ENCODE results near the gene DNAJB6. TPM values are rescaled to one million over a fixed set of nuclear protein-coding genes. Genes with fewer than 3 reads are reported as not detected.

The DNAJB6 gene
- total RNA-seq, 1 donor from 2014 or later: 97.2 TPM

DNA sequence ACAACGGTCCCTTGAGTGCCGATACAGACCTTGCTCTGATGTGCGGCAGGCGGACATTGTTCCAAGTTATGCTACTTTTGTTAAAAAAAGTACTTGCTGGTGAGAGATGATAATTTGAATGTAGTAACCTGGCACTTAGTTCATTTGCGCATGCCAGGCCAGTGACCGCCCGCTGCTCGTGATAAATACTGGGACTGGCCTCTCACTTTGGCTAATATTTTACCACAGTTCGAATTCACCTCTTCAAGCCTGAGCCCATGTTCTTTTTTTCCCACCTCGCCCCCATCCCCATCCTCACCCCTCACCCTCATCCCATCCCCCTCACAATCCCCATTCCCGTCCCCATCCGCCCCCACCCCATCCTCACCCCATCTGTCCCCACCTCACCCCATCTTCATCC, 126.4 kb downstream of the DNAJB6 start:
- no peak overlapping the region for H3K4me3 Mint-ChIP-seq
- H3K9me3 Mint-ChIP-seq: no peaks in the 10 kb centered on the region
- no peak for TF ChIP-seq CTCF (conservative IDR thresholded peaks at IDR 0.05)
- H3K27me3 Mint-ChIP-seq: peaks cover 32% of the 10 kb centered on the region
- DNase-seq (ENCODE audit: extremely low spot score, unreplicated experiment): no peak
- H3K36me3 Mint-ChIP-seq: no peaks in the 10 kb centered on the region
- no peak overlapping the region for H3K27ac Mint-ChIP-seq
- H3K4me1 Mint-ChIP-seq (ENCODE audit: unreplicated experiment): peaks cover 36% of the 10 kb centered on the region

DNA sequence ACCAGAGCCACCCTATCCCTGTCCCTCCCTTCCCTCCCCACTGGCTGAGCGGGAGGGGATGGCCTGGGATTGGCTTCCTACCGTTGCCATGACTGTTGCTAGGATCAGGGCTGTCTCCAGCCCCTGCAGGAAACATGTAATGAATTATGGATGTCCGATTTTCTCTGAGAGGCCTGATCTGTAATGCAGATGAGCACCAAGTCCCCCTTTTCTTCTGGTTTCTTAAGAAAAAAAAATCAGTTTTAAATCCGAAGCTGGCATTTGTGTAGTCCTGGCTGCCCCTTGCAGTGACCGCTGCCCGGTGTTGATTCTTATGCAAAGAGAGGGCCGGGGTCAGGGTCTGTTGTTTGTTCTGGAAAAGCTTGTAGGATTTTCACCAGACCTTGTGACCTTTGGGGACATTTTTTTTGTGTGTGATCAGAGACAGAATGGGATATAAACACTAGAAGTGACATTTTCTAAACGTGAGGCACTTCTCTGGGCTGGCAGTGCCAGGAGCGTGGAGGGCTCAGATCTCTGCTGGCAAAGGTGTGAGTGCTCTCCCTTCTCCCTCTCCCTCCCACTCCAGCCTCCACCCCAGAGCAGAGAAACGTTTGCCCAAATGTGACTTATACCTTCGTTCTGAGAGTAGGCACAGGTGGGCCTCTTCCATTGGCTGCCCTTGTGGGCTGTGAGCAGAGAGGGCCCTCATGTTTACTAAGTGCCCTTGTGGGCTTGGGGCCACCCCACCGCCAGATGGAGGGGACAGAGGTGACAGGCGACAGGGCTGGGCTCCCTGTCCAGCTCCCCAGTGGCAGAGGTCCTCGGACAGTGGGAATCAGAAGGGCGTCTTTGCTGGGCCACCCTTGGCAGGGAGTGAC, 127.5 kb downstream of the DNAJB6 start:
- DNase-seq (ENCODE audit: extremely low spot score, unreplicated experiment): peak; percentile 62
- H3K27me3 Mint-ChIP-seq: peaks cover 26% of the 10 kb centered on the region
- peaks cover 36% of the 10 kb centered on the region for H3K4me1 Mint-ChIP-seq (ENCODE audit: unreplicated experiment)

GRCh38 chr7:157464971-157465886, 128.4 kb downstream of the DNAJB6 start:
- Mint-ChIP-seq H3K27me3 (peaks cover 26% of the 10 kb centered on the region), H3K4me1 (ENCODE audit: unreplicated experiment) (peaks cover 36% of the 10 kb centered on the region), H3K9me3 (no peaks in the 10 kb centered on the region), H3K4me3 (no peak overlapping the region), H3K36me3 (no peaks in the 10 kb centered on the region), H3K27ac (peak overlapping the region; percentile 41)
- no peak for DNase-seq (ENCODE audit: extremely low spot score, unreplicated experiment)
- no peak for TF ChIP-seq CTCF (conservative IDR thresholded peaks at IDR 0.05)

More for the DNA sequence above, 127.5 kb downstream of the DNAJB6 start:
- Mint-ChIP-seq H3K27ac (no peak overlapping the region), H3K4me3 (no peak overlapping the region), H3K36me3 (no peaks in the 10 kb centered on the region), H3K9me3 (no peaks in the 10 kb centered on the region)
- TF ChIP-seq CTCF (conservative IDR thresholded peaks at IDR 0.05): no peak

DNA sequence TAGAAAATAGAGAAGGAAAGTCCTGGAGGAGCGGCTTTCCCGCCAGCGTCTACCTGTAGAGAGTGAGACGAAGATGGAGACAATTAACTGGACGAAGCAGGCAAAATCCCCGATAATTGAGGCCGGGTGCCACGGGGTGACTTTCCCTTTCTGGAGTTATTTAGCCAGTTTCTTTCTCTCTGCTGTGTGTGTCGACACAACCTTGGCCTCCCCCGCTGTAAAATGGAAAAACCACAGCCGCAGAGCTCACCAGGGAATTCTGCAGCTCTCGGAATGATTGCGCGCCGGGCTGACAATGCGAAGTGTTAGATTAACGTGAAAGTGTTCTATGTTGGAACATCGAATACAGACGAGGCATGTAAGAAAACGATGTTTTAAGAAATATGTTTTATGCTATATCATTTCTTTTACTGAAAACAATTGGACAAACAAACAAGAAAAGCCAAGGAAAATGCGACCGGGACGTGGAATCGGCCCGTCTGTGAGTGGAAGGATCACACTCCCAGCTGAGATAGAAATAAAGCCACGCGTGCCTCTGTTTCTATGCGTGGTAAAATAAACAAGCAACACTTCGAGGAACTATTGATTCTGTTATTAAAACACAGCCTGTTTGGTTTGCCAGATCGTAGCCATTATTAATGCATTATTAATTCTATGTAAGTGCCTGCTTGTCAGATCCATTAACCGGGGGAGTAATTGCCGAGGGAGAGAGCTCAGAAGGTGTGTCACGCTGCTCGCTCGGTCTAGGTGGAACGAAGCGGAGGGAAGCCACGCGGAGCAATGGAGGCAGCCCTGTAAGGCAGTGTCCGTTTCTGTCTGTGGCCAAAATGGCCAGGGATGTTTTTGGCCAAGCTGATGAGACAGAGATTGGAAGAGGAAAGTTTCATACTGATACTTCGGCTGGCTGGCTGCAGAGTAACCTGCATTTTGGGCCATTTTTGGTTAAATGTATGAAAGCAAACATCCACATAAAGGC, 129.4 kb downstream of the DNAJB6 start:
- Mint-ChIP-seq H3K9me3 (no peaks in the 10 kb centered on the region), H3K4me3 (no peak overlapping the region), H3K4me1 (ENCODE audit: unreplicated experiment) (peaks cover 36% of the 10 kb centered on the region), H3K27me3 (peaks cover 26% of the 10 kb centered on the region), H3K36me3 (no peaks in the 10 kb centered on the region), H3K27ac (no peak overlapping the region)
- DNase-seq (ENCODE audit: extremely low spot score, unreplicated experiment): peak; percentile 48
- TF ChIP-seq CTCF (conservative IDR thresholded peaks at IDR 0.05): no peak

GRCh38 chr7:157466867-157467261, 130.1 kb downstream of the DNAJB6 start:
- Mint-ChIP-seq H3K27ac (no peak overlapping the region), H3K9me3 (no peaks in the 10 kb centered on the region), H3K4me3 (no peak overlapping the region), H3K36me3 (no peaks in the 10 kb centered on the region), H3K4me1 (ENCODE audit: unreplicated experiment) (peaks cover 32% of the 10 kb centered on the region), H3K27me3 (peaks cover 22% of the 10 kb centered on the region)
- DNase-seq (ENCODE audit: extremely low spot score, unreplicated experiment): peak; percentile 58
- TF ChIP-seq CTCF (conservative IDR thresholded peaks at IDR 0.05): peak; percentile 57
